Activated CD4-positive, alpha-beta T cell treated with anti-CD3 and anti-CD28 coated beads, Interleukin-2, amount 50 U/mL, for 48 hours (primary cell): ENCODE measurements around the gene ANP32E.
A peak's percentile ranks its signal among the peaks of the same experiment; 100 is the strongest.
"Not testable (repeated sequence)": the region's sequence is repeated elsewhere in the genome, so short reads cannot be mapped to it uniquely, and the experiment has no call there.

Experiments
- DNase-seq, 2 experiments: peaks; one replicate each; pipeline ENCODE4 v3.0.0-alpha.2; 2020

The ANP32E gene

GRCh38 chr1:150256554-150257341, 20.8 kb upstream of the ANP32E start:
- no peak for DNase-seq

GRCh38 chr1:150256198-150256553, 20.3 kb upstream of the ANP32E start:
- no peak for DNase-seq

GRCh38 chr1:150249936-150250335, 14.0 kb upstream of the ANP32E start:
- no peak for DNase-seq

GRCh38 chr1:150243003-150243402, 7.1 kb upstream of the ANP32E start:
- no peak for DNase-seq

GRCh38 chr1:150237746-150238145, 1.8 kb upstream of the ANP32E start:
- DNase-seq, result no peak

- DNase-seq, result not testable (repeated sequence)
Measured at GRCh38 chr1:150237176-150237575, 1.3 kb upstream of the ANP32E start.

GRCh38 chr1:150236614-150237100, 745 bp upstream of the ANP32E start:
- DNase-seq, result no peak

GRCh38 chr1:150235294-150235851, 539 bp downstream of the ANP32E start:
- DNase-seq, result peak; percentile 33 to 47

GRCh38 chr1:150234566-150235293, 1.2 kb downstream of the ANP32E start:
- DNase-seq, result peak; percentile 94 to 95

GRCh38 chr1:150234309-150234565, 1.7 kb downstream of the ANP32E start:
- DNase-seq, result no peak

- DNase-seq, result peak; percentile 69
Measured at GRCh38 chr1:150233359-150234308, 2.3 kb downstream of the ANP32E start.

- not testable (repeated sequence) for DNase-seq
Measured at GRCh38 chr1:150232921-150233320, 3.0 kb downstream of the ANP32E start.

- DNase-seq, result not testable (repeated sequence)
Measured at GRCh38 chr1:150228246-150228645, 7.7 kb downstream of the ANP32E start.

- no peak for DNase-seq
Measured at GRCh38 chr1:150227228-150227627, 8.7 kb downstream of the ANP32E start.

GRCh38 chr1:150226486-150226885, 9.4 kb downstream of the ANP32E start:
- DNase-seq, result no peak

- no peak for DNase-seq
Measured at GRCh38 chr1:150225546-150225945, 10.4 kb downstream of the ANP32E start.

GRCh38 chr1:150224983-150225382, 10.9 kb downstream of the ANP32E start:
- DNase-seq, result no peak

- DNase-seq, result no peak
Measured at GRCh38 chr1:150221552-150221951, 14.4 kb downstream of the ANP32E start.

- DNase-seq, result not testable (repeated sequence)
Measured at GRCh38 chr1:150215855-150216254, 20.1 kb downstream of the ANP32E start.

GRCh38 chr1:150214099-150214756, 21.7 kb downstream of the ANP32E start:
- not testable (repeated sequence) for DNase-seq

GRCh38 chr1:150213170-150214098, 22.5 kb downstream of the ANP32E start:
- peak; percentile 92 to 94 for DNase-seq
